RWPE2 (cell line): ENCODE data around the gene AFMID.
A peak's percentile ranks its signal among the peaks of the same experiment; 100 is the strongest.

Experiments
- ATAC-seq: fragments of 200-7000 bp; cut with Tn5 transposase; 3 replicates; pipeline ENCODE4 v1.9.1; 2021; ENCODE audit warnings: low read depth
- DNase-seq: peaks from one replicate; pipeline ENCODE4 v3.0.0-alpha.2; 2020; ENCODE audit warnings: low spot score
- H3K27ac ChIP-seq: fragments of 450-650 bp; 2 replicates; pipeline ENCODE4 v1.5.1; 2017; ENCODE audit warnings: mild to moderate bottlenecking; ENCODE audit not compliant: poor library complexity, severe bottlenecking
- H3K27me3 ChIP-seq: fragments of 250-450 bp; sonication (Bioruptor Pico); 2 replicates; pipeline ENCODE4 v1.5.1; 2021; ENCODE audit warnings: mild to moderate bottlenecking, moderate library complexity; ENCODE audit not compliant: insufficient read depth, poor library complexity, severe bottlenecking
- H3K36me3 ChIP-seq: fragments of 250-450 bp; sonication (Bioruptor Pico); 2 replicates; pipeline ENCODE4 v1.5.1; 2020; ENCODE audit warnings: low read depth, mild to moderate bottlenecking, moderate library complexity
- H3K4me1 ChIP-seq: fragments of 250-450 bp; sonication (Bioruptor Pico); 2 replicates; pipeline ENCODE4 v1.5.1; 2021; ENCODE audit warnings: mild to moderate bottlenecking, moderate library complexity; ENCODE audit not compliant: insufficient read depth, poor library complexity, severe bottlenecking
- H3K4me3 ChIP-seq: fragments of 250-450 bp; sonication (Bioruptor Pico); 2 replicates; pipeline ENCODE4 v1.5.1; 2021; ENCODE audit warnings: mild to moderate bottlenecking, moderate library complexity; ENCODE audit not compliant: severe bottlenecking
- H3K9me3 ChIP-seq: fragments of 250-450 bp; sonication (Bioruptor Pico); 2 replicates; pipeline ENCODE4 v1.5.1; 2021; ENCODE audit warnings: mild to moderate bottlenecking, moderate library complexity; ENCODE audit not compliant: severe bottlenecking
- CTCF ChIP-seq: fragments of 450-650 bp; IDR thresholded peaks from one replicate; pipeline ENCODE4 v1.5.1; 2017; ENCODE audit warnings: mild to moderate bottlenecking, moderate library complexity; ENCODE audit not compliant: poor library complexity, severe bottlenecking

AFMID gene

GRCh38 chr17:78255953-78256706, 69.0 kb downstream of the AFMID start:
- Histone ChIP-seq H3K9me3 (no peaks in the 10 kb centered on the region), H3K36me3 (no peaks in the 10 kb centered on the region), H3K4me3 (no peak overlapping the region), H3K4me1 (peaks cover 5% of the 10 kb centered on the region), H3K27me3 (no peaks in the 10 kb centered on the region), H3K27ac (no peak overlapping the region)
- no peak for TF ChIP-seq CTCF
- DNase-seq (no peak), ATAC-seq (no peak)

GRCh38 chr17:78256707-78257591, 69.8 kb downstream of the AFMID start:
- ATAC-seq (no peak), DNase-seq (peak; percentile 61)
- TF ChIP-seq CTCF: no peak
- Histone ChIP-seq H3K4me3 (no peak overlapping the region), H3K27me3 (no peaks in the 10 kb centered on the region), H3K36me3 (no peaks in the 10 kb centered on the region), H3K4me1 (no peaks in the 10 kb centered on the region), H3K27ac (no peak overlapping the region), H3K9me3 (no peaks in the 10 kb centered on the region)
